Stimulated activated CD4-positive, alpha-beta T cell treated with anti-CD3 and anti-CD28 coated beads, TNF-alpha, amount 100 ng/mL, for 48 hours (primary cell): ENCODE measurements around the gene CRYGN.

Experiments
- DNase-seq, 3 donors: peaks; one replicate each; pipeline ENCODE4 v3.0.0-alpha.2; 2020; ENCODE audit warnings: low read depth in 3 of 3

CRYGN gene

DNA sequence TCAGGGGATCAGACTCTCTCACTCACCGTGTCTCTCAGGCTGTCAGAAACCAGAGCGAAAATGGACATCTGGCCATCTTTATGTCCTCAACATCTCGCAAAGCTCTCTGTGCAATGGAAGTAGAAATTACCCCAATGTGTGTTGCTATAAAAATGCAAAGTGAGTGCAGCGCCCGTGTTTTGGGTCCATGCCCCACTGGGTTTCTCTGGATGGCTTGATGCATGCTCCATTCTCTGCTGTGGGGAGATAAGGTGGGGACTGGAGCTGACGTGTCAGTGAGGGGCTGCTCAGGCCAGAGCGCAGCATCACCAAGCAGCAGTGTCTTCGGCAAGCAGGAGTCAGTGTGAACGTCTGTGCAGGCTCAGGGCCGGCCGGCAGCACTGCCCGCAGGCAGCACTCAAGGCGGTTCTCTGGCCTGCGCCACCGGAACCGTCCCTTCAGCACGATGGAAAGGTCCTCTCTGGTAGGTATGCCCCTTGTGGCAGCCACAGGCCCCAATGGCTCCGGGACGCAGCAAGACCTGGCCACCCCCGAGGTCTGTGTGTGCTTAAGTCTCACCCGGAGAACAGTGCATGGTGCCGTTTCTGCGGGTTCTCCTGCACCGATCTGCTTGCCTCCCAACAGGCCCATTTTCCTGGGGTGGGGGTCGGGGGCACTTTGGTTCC lies 60.3 kb downstream of the CRYGN start:
- DNase-seq, result no peak

DNA sequence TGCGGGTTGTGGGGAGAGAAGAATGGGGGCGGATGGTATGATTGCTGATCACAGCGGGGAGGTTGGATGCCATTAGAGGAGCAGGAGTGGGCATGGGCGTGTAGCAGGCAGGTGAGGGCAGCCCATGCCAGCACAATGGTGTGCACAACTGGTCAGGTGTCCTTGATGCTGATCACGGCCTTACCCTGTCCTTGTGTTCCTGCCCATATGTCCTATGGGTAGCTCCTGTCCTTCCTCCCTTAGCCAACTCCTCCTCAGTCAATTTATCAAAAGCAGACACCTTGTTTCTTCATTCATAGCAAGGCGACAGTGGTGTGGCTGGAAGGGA lies 60.8 kb downstream of the CRYGN start:
- DNase-seq, result no peak
